Measurements from ENCODE around the gene CD82. TPM values are rescaled to one million over a fixed set of nuclear protein-coding genes. Genes with fewer than 3 reads are reported as not detected.

The CD82 gene
- total RNA-seq, 1 experiment from 2014 or later, result 26.1 TPM

DNA sequence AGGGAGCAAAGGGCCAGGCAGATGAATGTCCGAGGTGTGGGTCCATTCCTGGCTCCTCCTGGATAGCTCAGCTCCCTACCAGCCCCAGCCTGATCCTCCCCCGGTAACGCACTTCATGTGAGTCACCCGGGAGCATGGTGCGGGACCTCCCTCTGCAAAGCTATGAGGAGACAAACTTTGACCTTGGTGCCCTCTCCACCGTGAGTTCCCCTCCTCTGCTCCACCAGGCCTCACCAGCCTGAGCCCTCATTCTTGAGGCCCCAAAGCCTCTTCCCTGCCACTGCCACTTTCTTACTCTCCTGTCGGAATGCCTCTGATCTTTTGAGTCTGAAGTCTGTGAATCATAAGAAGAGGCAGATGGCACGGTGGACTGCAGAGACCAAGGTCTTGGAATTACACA lies 37.4 kb upstream of the CD82 start:
- Histone ChIP-seq H3K36me3 (ENCODE audit: control insufficient read depth, insufficient read depth, low read length) (no peaks in the 10 kb centered on the region), H3K4me3 (ENCODE audit: low read depth in 2 of 2, low read length in 2 of 2) (no peak overlapping the region), H3K27ac (ENCODE audit: low read length) (no peak overlapping the region), H3K27me3 (ENCODE audit: control insufficient read depth, insufficient read depth, low read length) (no peaks in the 10 kb centered on the region), H3K4me1 (ENCODE audit: control insufficient read depth, insufficient read depth, low read length) (no peaks in the 10 kb centered on the region), H3K9me3 (ENCODE audit: control insufficient read depth, insufficient read depth, low read depth, low read length) (no peaks in the 10 kb centered on the region)
- CTCF ChIA-PET, result no interaction called here
- intact Hi-C loops (cut with micrococcal nuclease; ENCODE audit: unreplicated experiment) (no loop called here), in situ Hi-C loops (cut with HindIII; ENCODE audit: low pct_unique_long_range_greater_than_20kb, low sequenced_read_pairs) (no loop called here)
- no peak; the same call in 1 of the 2 replicates for ATAC-seq
- TF ChIP-seq POLR2AphosphoS5 (IDR thresholded peaks at IDR 0.05; ENCODE audit: low read depth, low read length), result no peak
- TF ChIP-seq, protein P1, sequence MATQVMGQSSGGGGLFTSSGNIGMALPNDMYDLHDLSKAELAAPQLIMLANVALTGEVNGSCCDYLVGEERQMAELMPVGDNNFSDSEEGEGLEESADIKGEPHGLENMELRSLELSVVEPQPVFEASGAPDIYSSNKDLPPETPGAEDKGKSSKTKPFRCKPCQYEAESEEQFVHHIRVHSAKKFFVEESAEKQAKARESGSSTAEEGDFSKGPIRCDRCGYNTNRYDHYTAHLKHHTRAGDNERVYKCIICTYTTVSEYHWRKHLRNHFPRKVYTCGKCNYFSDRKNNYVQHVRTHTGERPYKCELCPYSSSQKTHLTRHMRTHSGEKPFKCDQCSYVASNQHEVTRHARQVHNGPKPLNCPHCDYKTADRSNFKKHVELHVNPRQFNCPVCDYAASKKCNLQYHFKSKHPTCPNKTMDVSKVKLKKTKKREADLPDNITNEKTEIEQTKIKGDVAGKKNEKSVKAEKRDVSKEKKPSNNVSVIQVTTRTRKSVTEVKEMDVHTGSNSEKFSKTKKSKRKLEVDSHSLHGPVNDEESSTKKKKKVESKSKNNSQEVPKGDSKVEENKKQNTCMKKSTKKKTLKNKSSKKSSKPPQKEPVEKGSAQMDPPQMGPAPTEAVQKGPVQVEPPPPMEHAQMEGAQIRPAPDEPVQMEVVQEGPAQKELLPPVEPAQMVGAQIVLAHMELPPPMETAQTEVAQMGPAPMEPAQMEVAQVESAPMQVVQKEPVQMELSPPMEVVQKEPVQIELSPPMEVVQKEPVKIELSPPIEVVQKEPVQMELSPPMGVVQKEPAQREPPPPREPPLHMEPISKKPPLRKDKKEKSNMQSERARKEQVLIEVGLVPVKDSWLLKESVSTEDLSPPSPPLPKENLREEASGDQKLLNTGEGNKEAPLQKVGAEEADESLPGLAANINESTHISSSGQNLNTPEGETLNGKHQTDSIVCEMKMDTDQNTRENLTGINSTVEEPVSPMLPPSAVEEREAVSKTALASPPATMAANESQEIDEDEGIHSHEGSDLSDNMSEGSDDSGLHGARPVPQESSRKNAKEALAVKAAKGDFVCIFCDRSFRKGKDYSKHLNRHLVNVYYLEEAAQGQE (IDR thresholded peaks at IDR 0.05; ENCODE audit: insufficient read depth in 1 of 2, low read depth in 2 of 2, low read length in 1 of 2), result no peak
- TF ChIP-seq SIN3A (IDR thresholded peaks at IDR 0.05; ENCODE audit: borderline replicate concordance, insufficient read depth, low read depth, low read length), result no peak
- TF ChIP-seq, protein P2, sequence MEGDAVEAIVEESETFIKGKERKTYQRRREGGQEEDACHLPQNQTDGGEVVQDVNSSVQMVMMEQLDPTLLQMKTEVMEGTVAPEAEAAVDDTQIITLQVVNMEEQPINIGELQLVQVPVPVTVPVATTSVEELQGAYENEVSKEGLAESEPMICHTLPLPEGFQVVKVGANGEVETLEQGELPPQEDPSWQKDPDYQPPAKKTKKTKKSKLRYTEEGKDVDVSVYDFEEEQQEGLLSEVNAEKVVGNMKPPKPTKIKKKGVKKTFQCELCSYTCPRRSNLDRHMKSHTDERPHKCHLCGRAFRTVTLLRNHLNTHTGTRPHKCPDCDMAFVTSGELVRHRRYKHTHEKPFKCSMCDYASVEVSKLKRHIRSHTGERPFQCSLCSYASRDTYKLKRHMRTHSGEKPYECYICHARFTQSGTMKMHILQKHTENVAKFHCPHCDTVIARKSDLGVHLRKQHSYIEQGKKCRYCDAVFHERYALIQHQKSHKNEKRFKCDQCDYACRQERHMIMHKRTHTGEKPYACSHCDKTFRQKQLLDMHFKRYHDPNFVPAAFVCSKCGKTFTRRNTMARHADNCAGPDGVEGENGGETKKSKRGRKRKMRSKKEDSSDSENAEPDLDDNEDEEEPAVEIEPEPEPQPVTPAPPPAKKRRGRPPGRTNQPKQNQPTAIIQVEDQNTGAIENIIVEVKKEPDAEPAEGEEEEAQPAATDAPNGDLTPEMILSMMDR (IDR thresholded peaks at IDR 0.05), result no peak
- no peak for TF ChIP-seq TCF7L2 (IDR thresholded peaks at IDR 0.05; ENCODE audit: low read depth, low read length)
- POLR2A ChIA-PET, result no interaction called here
- BruUV-seq (replicated peaks), result no TSS peak
- DNase-seq (ENCODE audit: low read depth, low spot score), result no peak

DNA sequence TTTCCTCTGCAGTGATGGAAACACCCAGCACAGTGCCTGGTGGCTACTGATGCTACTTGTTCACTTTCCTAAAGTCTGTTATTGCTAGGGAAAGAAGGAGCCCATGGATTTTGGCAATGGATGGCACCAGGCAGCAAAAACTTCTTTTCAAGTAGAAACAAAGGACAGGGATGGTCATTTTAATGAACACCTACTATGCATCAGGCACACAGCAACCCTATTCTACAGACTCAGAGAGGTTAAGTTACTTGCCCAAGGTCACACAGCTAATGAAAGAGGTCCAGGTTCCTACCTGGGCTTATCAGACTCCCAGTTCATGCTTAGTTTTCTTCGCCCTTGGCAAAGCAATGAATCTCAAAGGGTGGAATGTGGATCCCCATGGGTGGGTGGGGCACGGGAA lies 36.9 kb upstream of the CD82 start:
- ChIA-PET POLR2A (no interaction called here), CTCF (no interaction called here)
- no peak for DNase-seq (ENCODE audit: low read depth, low spot score)
- no peak overlapping the region for H3K4me3 ChIP-seq (ENCODE audit: low read depth in 2 of 2, low read length in 2 of 2)
- H3K27ac ChIP-seq (ENCODE audit: low read length), result no peak overlapping the region
- no peaks in the 10 kb centered on the region for H3K9me3 ChIP-seq (ENCODE audit: control insufficient read depth, insufficient read depth, low read depth, low read length)
- no peaks in the 10 kb centered on the region for H3K4me1 ChIP-seq (ENCODE audit: control insufficient read depth, insufficient read depth, low read length)
- intact Hi-C loops (cut with micrococcal nuclease; ENCODE audit: unreplicated experiment) (no loop called here), in situ Hi-C loops (cut with HindIII; ENCODE audit: low pct_unique_long_range_greater_than_20kb, low sequenced_read_pairs) (no loop called here)
- no peaks in the 10 kb centered on the region for H3K36me3 ChIP-seq (ENCODE audit: control insufficient read depth, insufficient read depth, low read length)
- ATAC-seq, result no peak
- TF ChIP-seq, protein P2 (IDR thresholded peaks at IDR 0.05), result no peak
- TF ChIP-seq POLR2AphosphoS5 (IDR thresholded peaks at IDR 0.05; ENCODE audit: low read depth, low read length) (no peak), SIN3A (IDR thresholded peaks at IDR 0.05; ENCODE audit: borderline replicate concordance, insufficient read depth, low read depth, low read length) (no peak), TCF7L2 (IDR thresholded peaks at IDR 0.05; ENCODE audit: low read depth, low read length) (no peak)
- TF ChIP-seq, protein P1 (IDR thresholded peaks at IDR 0.05; ENCODE audit: insufficient read depth in 1 of 2, low read depth in 2 of 2, low read length in 1 of 2), result no peak
- BruUV-seq (replicated peaks), result no TSS peak
- no peaks in the 10 kb centered on the region for H3K27me3 ChIP-seq (ENCODE audit: control insufficient read depth, insufficient read depth, low read length)
